GM10266 (cell line): ENCODE measurements around the gene PCAT6.

ENCODE experiments used
- DNase-seq: peaks from one replicate; pipeline ENCODE4 v3.0.0; 2012; ENCODE audit errors: extremely low spot score
- TF ChIP-seq, protein P1 (sequence below): IDR thresholded peaks from 2 replicates; pipeline ENCODE4 v1.5.1; 2012; ENCODE audit warnings: mild to moderate bottlenecking, low read depth; ENCODE audit not compliant: control insufficient read depth, insufficient read depth; ENCODE audit errors: missing control alignments

The PCAT6 gene

DNA sequence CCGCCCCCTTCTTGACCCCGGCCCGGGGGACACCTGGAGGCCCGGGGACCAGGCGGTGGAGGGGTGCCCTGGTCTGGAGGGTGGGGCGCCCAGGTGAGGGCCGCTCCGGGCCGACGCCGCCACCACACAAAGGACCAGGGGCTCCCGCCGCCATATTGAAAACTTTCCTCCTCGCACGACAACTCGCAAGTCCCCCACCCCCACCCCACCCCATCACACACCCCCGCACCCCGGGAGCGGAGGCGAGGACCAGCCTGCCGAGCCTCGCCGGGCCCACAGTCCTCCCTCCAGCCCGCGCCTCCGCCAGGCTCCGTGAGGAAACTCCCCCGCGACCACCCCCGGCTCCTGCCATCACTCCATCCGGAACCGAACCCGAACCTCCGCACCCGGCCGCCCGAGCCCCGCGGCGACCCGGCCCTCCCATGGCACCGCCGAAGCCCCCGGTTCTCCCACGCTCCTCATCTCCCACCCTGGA, 3.3 kb upstream of the PCAT6 start:
- TF ChIP-seq, protein P1, sequence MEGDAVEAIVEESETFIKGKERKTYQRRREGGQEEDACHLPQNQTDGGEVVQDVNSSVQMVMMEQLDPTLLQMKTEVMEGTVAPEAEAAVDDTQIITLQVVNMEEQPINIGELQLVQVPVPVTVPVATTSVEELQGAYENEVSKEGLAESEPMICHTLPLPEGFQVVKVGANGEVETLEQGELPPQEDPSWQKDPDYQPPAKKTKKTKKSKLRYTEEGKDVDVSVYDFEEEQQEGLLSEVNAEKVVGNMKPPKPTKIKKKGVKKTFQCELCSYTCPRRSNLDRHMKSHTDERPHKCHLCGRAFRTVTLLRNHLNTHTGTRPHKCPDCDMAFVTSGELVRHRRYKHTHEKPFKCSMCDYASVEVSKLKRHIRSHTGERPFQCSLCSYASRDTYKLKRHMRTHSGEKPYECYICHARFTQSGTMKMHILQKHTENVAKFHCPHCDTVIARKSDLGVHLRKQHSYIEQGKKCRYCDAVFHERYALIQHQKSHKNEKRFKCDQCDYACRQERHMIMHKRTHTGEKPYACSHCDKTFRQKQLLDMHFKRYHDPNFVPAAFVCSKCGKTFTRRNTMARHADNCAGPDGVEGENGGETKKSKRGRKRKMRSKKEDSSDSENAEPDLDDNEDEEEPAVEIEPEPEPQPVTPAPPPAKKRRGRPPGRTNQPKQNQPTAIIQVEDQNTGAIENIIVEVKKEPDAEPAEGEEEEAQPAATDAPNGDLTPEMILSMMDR = no peak
- peak; percentile 85 for DNase-seq

DNA sequence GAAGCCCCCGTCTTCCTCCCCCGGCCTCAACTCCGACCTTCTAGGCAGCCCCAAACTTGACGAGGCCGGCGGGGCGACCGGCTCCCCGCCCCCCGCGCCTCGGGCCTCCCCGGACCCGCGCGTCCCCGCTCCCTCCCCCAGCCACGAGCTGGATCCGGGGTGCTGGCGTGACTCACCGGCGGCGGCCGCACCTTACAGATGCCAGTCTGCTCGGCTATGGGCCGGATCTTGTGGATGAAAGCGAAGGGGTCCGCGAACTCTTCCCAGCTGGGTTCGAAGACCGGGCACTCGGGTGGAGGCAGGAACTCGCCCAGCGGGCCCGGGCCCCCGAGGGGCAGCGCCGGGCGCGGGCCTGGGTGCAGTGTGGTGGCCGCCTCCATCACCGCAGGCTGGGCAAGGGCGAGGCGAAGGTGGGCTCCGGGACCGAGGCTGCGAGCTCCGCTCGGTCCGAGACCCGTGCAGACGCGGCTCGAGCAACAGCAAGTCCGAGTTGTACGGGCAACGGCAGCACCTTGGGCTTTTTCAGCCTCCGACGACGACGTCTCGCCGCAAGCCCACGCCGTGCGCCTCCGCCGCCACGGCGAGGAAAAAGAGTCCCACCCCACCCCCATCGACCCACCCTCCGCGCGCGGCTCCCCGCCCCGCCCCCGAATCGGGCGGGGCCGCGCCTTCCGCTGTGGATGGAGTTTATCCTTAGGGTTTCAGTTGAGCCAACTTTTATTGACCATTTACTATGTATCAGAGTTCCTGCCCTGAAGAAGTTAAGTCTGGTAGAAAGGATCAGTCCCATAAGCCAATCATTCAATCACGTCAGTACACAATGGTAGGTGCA, 2.6 kb upstream of the PCAT6 start, which contains the start of gene KDM5B:
TSS of gene KDM5B (minus strand) at position 496 of the 832 bp plus-strand sequence. CDS start at position 380, 116 bp downstream.
- DNase-seq = peak; percentile 72
- TF ChIP-seq, protein P1 = no peak

DNA sequence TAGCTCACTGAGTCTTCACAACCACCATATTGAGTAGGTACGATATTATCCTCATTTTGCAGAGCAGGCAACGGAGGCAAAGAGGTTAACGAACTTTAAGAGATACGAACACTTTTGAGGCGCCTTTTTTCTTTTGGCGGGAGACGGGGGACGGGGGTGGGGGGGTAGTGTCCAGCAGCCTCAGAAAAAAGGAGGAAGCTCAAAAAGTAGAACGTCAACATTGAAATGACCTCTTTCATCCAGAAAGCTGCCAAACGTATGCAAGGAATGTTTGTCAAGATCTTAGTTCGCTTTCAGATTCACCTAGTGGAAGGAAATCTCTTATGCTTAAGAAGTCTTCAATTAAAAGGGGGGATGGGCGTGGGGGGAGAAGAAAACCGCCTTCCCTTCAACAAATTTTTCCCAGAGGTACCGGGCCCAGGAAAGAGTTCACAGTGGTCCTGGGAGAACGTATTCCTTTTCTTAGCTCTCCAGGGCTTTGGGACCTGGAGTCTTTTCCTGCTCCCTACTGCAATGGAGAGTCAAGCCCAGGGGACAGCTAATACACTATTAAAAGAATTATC, 1.1 kb upstream of the PCAT6 start:
- TF ChIP-seq, protein P1 = no peak
- no peak for DNase-seq

DNA sequence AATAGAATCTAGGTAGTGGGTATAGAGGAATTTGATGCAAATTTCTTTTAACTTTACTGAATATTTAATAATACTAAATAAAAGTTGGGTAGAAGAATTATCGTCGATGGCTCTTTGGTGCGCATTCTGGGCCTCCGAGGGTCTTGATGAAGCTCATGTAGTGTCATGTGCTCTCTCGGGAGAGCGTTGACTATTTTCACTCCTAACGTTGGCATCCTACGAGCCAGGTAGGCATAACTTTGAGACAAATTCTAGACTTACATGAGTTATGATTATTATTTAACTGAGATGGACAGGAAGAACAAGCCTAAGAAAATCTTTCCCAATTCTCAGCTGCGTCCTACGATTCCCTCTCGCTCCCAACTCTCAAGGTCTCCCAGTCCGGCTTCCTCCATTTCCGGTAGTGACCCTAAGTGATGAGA, 550 bp upstream of the PCAT6 start:
- TF ChIP-seq, protein P1 = no peak
- no peak for DNase-seq

DNA sequence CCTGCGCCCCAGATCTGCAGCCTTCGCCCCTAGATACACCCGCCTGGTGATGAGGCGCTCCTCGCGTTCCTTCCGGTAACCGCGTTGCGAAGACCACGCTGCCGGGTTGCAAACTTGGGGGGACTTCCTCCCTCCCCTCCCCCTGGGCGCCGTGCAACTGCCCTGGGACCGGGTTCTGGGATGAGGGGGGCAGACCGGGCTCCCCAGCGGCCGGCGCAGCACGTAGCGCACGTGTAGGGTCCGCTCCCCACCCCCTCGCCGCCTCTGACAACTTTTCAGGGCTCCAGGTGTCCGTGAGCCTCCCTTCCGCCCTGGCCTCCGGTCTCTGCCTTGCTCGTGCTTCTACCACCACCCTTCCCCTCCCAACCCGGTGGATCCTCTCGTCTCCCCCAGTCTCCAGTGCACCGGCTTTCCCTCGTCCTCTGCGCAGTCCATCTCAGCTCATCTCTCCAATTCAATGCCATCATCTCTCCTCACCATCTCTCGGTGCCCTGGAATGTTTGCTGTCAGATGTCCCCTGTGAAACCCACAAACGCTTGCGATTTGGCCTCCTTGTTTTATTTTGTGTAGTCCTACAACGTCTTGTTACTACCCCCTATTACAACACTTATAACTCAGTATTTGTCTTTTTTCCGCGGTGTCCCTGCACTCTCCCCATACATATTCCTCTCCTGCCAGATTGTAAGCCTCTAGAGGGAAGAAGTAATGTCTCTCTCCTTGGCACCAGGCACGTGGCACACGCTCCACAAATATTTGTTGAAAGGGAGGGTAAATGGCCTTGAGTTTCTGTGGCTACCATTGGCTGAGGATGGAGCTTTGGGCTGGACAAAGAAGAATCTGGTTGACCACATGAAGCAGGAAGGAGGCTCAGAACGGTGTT, 782 bp downstream of the PCAT6 start:
- TF ChIP-seq, protein P1 = no peak
- DNase-seq = peak; percentile 58

DNA sequence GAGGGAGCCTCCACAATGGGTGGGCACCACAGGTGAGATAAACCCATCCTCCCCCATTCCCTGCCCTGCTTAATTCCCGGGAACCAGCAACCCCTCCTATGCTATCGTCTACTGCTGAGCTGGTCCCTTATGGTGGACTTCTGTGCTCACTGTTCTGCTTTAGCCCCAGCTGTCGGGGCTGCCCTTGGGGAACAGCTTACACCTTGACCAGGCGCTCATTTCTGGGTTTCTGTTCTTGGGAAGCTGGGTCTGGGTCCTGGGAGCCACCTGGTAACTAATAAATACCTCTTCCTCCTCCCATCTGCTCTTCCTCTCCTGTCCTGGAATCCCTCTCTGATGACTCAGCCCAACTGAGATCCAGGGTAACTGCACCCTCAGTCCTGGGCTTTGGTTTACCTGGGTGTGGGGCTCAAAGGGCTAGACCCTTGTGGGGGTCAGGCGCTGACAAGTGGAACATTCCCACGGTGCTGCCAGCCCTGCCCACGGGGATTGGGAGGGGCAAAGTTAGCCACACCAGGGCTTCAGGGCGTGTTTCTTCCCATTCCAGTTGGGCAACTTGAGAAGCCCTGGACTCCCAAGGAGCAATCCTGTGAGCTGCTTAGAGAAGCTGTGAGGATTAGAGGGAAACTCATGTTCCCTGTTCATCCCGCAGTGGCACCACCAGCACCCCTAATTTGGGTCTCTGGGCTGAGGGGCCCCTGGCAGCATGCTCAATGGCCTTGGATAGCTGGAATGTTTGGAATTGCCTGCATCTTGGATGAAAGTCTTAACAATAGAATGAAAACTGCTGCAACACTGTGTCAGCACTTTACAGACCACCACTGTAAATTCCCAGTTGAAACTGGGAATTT, 1.6 kb downstream of the PCAT6 start:
- no peak for DNase-seq

More for the DNA sequence above, 1.6 kb downstream of the PCAT6 start:
- TF ChIP-seq, protein P1 = no peak
